Measurements from ENCODE around the gene FBXW11.
A peak's percentile ranks its signal among the peaks of the same experiment; 100 is the strongest.
"Not testable (repeated sequence)": the region's sequence is repeated elsewhere in the genome, so short reads cannot be mapped to it uniquely, and the experiment has no call there.

Gene FBXW11

DNA sequence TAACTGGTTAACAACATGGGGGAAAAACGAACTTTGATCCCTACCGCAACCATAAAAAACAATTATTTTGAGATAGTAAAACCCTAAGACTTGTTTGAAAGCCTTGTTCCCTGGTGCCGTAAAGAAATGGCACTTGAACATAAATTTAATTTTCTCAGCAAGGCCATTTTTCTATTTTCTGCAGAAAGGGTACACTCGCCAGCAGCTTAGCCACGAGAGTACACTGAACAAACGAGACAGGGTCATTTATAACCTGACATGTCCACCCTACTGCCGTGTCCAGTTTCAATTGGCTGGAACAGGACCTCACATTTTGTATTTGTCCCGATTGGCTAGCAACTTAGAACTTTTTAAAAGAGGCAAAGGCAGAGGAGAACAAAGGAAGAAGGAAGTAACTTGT is 26.8 kb downstream of the FBXW11 start:
- DNase-seq = no peak

DNA sequence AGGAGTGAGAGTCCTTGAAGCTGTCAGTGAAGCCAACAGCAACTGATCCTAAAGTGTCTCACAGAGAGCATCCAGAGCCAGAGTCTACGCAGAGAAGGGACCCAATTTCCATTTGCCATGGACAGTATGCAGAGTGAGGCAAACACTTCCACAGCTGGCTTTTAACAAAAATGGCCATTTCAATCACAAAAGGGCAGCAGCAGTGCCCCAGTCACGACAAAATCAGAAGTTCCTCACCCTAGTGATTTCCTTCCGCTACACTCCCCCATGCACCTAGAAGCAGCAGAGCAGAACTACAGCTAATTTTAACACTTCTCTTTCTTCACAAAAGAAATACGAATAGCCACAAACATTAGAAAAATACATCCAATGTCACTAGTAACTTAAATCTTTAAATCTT is 27.9 kb downstream of the FBXW11 start:
- no peak for DNase-seq

DNA sequence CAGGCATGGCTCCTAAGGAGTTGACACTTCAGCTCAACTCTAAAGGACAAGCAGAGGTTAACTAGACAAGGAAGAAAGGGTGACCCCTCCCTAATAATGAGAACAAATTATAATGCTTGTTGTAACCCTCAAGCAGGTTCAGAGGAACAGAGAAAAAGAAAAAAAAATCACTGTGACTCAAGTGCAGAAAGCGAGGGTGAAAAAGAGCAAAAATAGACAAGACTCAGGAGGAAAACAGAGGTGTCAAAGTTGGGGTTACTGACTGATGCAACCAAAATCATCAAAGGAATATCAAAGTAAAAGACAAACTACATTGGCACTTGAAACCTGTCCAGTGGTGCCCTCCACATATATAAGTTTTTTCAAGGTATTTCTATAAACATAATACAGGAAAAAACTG is 28.4 kb downstream of the FBXW11 start:
- no peak for DNase-seq

DNA sequence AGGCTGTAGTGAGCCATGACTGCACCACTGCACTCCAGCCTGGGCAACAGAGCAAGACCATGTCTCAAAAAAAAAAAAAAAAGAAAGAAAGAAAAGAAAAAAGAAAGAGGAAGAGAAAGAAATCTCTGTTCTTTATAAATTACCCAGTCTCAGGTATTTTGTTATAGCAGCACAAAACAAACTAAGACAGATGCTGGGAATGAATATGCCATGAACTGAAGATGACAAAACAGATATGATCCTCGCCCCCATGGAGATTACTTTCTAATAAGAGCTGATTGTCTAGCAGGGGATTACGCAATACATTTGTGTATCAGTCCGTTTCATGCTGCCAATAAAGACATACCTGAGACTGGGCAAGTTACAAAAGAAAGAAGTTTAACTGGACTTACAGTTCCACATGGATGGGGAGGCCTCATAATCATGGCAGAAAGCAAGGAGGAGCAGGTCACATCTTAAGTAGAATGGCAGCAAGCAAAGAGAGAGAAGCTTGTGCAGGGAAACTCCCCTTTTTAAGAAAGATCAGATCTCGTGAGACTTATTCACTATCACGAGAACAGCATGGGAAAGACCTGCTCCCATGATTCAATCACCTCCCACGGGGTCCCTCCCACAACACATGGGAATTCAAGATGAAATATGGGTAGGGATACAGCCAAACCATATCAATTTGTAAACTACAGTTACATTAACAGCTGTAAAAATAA is 29.0 kb downstream of the FBXW11 start:
- not testable (repeated sequence) for DNase-seq

DNA sequence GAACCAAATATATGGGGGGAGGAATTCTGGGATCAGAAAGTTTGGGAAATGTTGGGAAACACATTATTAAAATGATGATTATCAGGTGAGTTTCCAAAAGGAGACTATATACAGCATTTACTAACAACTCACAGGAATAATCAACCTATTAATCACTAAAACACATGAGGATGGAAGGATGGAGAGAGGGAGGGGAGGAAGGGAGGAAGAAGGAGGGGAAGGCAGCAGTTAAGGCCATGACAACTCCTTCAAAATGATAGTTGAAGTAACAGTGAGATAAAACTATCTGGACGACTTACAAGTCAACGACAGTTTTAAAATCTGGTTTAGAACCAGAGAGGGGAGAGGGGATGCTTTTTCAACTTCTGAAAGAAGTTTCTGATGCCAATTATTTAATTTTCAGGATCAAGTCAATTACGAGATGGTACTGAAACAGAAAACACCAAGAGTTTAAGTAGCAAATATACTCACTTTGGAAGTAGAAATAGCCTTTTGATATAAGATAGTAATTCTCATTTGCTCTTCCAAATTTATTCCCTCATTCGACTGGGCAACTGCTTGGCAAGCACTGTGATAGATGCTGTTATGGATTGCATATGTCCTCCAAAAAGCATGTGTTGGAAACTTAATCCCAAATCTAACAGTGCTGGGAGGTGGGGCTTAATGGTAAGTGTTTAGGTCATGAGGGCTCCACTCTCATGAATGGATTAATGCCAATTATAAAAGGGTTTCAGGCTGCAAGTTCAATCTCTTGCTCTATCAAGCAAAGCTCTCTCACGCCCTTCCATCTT is 30.4 kb downstream of the FBXW11 start:
- DNase-seq = no peak

DNA sequence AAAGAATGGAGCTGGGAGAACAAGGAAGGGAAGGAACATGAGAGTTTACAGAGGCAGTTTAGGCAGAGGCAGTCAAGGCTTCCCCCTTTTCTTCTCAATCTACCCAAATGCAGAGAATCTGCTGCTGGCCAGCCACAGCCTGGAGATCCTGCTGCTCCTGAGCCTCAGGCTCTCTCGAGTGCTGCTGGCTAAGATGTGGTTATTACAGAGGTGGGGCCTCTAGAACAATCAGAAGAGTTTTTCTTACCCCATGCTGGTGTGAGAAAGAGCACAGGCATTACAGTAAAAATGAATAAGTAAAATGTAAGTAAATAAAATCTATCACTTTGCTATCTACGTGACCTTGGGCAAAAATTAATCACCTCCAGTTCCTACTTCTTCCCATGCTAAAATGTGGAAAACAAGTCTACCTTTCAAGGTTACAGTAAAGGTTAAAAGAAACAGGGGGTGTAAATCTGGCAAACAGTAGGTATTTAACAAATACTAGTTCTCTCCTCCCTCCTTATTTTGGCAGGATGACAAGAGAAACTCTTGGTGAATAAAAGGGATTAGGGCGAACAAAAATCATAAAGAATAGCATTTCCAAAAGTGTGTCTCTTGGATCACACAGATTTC is 31.1 kb downstream of the FBXW11 start:
- no peak for DNase-seq

DNA sequence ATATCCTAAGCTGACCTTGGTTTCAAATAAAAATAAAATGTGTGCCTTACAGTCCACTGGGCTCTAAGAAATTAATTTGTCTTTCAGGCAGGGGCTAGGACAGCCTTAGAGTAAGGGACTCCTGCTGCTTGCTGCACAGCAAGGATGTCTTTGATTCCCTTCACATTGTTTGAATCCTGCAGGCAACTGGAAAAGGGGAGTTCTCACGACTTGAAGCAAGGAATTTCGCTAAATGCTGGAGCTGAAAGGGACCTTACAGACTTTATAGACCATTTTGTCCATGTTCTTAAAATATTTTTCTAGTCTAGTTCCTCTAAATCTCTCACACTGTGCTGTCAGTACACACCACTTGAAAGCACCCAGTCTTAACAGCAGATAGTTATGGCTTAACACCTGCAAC is 35.6 kb downstream of the FBXW11 start:
- DNase-seq = no peak

DNA sequence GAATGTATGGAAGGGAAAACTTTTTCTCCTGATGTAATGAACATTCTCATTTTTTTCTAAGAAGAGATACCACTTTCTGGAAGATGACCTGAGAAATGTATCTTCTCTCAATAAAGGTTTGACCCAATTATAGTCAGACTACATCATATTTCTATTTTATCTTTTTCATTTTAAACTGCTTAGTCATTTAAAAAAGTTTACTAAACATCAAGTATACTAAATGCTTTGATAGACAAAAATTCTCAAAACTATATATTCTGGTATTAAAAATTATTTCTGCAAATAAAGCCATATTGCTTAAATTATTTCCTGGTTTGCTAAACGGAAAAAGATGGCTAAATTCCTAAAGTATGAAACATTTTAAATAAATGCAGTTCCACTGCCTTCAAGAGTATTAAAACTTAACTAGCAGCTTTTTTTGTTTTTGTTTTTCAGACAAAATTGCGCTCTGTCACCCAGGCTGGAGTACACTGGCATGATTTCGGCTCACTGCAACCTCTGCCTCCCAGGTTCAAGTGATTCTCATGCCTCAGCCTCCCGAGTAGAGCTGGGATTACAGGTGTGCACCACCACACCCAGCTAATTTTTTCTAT is 37.1 kb downstream of the FBXW11 start:
- DNase-seq = no peak

DNA sequence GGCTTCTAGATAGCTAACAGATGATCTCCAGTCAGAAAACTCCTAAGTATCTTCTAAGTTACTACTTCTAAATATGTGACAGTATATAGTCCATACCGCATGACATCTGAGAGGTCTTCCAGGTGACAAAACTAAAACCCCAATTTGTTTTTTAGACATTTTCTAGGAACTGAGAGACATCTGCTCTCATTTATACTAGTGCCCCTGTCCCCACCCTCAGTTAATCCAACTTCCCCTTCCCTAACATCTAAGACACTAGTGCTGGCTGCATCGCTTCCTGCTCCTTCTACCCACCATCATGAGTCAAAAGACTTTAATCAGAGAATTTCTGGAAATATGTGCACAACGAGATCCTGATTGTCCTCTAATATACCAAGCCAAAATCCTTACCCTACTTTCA is 37.9 kb downstream of the FBXW11 start:
- no peak for DNase-seq

DNA sequence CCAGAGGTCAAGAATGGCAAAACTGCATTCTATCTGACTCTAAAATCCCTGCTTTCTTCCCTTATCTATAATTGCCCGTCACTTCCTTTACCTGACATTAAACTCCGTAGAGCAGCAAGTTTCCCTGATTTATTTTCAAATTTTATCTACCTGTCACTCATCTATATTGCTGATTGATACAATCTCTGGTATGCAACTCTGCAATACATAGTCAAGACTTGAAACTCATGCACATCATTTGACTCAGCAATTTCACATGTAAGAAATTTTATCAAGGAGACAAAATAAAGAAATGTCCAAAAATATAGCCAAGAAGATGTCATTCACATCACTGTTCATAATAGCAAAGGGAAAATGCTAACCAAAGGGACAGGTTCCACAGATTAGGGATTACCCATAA is 39.5 kb downstream of the FBXW11 start:
- no peak for DNase-seq

DNA sequence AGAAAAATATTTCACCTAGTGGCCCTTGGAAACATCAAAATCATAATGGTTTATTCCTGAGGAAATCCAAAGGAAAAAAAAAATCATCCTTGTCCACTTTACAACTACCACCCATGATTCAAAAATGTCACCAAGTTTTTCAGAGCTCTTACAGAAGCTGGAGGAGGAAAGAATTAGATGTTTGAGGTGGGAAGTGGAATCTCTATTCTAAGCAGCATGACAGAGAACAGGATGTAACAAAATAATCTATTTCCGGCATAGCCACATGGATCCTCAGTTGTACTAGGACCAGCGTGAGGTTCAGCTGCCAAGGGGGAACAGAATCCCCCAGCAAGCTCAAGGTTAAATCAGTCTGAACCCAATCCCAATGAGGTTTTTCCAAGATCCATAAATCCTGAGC is 40.2 kb downstream of the FBXW11 start:
- no peak for DNase-seq

DNA sequence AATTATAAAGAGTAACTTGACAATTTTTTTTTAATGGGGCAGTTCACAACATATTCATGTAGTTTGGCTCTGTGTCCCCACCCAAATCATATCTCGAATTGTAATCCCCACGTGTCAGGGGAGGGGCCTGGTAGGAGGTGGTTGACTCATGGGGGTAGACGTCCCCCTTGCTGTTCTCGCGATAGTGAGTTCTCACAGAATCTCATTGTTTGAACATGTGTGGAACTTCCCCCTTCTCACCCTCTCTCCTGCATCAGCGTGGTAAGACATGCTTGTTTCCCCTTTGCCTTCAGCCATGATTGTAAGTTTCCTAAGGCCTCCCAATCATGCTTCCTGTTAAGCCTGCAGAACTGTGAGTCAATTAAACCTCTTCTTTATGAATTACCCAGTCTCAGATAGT is 40.7 kb downstream of the FBXW11 start:
- DNase-seq = no peak

DNA sequence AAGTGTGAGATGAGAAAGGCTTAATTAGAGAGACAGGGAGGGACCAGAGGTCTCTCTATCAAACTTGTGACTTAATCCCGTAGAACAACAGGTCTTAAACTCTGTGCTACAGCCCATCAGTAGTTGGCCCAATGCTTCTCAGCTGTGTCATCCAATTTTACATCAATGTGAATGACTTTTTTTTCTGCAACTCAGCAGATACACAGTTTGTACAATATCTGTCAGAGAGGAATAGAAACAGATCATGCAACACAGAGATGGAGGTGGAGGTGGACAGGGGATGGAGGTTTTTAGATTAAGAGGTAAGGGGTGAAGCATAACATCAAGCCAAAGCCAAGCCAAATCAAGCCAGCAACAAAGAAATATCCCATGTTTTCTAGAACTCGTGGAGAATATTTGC is 43.0 kb downstream of the FBXW11 start:
- no peak for DNase-seq

DNA sequence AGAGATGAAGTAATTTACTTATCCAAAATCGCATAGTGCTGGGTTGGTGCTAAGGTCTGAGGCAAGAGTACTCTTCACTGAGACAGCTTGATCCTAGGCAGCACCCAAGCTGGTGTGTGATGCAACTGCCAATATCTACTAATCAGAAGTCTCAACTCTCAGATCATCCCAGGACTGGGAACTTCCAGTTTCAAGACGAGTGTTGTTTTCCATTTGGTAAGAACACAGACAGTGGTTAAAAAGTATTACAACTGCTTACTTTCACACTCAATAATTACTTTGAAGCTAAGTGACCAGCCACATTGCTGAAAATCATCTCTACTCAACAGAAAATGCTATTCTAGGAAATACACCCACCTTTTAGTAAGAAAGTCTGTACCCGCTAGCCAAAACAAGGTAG is 45.3 kb downstream of the FBXW11 start:
- DNase-seq = no peak

DNA sequence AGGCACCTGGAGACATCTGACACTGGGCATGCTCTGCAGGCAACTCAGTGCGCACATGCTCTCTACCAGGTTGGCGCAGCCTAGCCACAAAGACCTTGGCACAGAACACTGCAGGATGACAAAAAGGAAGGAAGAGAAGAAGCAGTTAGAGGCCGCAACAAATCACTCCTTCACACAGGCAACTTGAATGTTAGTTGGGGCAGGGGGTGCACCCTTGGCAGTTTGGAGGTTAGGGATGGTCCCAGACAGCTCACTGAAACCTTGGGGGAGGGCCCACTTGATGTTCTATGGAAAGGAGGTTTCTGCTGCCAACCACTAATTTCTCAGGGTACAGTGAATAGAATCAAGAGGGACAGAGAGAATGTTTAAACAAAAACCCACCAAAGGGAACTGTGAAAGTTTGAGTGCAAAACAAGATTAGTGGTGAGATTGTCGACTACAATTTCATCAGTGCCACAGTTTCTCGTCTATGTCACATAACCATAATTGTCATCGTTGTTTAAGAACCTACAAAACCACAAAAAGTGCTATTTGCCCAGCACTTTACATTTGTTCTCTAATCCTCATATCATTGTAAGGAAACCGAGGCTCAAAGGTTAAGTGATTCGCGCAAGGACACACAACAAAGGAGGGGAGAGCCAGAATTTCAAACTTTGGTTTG is 48.7 kb downstream of the FBXW11 start:
- peak in 2 of 6 experiments; percentile 44 for DNase-seq

DNA sequence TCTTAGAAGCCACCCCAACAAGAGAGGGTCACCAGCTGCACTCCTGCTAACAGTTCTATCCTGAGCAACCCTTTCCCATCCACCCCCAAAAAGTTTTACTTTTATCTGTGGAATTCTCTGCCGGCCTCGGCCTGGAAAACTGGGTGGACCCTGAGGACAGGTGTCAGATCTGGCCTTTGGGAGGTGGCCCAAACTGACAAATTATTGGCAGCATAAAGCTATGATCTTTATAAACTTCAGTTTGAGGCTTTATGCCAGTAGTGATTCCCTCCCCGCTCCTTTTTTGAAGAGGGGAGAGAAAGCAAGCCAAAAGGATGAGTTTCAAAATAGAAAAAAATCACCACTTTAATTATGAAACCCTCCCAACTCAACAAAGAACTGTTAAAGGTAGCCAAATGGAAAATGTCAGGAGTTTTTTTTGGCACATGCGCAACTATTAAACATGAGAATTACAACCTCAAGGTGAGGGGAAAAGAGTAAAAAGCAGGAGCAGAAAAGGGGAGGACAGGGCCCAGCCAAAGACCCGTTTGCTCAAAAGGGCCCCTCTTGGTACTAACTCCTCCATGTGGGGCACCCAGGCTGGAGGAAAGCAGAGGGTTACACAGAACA is 49.4 kb downstream of the FBXW11 start:
- DNase-seq = no peak

DNA sequence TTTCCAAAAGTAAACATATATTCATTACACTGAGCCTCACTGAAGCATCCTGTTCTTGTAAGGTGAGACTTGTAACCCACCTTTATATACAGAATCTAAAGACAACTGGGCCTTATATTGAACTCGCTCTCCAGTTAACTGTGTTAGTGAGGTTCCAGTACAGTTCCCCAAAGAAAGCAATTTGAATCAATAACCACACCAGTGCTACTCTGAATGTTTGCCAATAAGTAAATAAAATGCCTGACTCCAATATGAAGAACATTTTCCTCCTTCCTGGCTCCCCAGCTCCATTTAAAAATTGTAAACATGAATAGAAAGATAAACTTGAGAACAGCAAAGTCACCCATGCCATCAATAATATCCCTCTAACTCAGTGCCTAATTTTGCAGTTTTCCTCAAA is 50.1 kb downstream of the FBXW11 start:
- DNase-seq = no peak

DNA sequence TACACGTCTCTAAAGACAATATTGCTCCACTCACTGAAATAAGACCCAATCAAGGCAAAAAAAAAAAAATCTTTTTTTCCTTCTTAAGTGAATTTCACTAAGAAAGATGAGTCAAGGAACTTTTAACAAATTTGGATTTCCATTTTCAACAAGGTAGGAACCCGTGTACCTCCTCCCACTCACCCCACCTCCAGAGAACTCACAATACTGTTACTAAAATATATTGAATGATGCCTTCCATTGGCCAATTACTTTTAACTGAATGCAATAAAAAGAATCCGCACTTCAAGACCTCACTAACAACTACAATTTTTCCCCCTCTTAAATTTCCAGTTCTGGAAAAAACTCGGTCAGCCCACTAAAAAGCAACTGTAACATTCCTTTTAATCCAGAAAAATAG is 50.7 kb downstream of the FBXW11 start:
- DNase-seq = no peak

DNA sequence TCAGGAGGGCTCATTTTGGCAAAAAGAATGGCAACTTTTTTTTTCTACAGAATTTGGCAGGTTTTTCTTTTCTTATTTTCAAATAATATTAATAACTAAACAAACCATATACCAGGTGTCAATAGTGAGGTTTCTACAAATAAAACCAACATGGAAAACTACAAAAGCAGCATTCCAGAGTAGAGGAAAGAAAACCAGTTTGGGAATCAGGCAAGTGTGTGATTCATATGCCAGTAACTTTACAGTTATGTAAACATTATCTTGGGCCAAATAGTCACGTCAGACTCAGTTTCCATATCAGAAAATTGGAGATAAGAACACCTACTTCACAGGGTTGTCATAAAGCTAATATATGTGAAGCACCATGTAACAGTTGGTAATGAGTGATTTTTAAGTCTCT is 51.7 kb downstream of the FBXW11 start:
- no peak for DNase-seq

DNA sequence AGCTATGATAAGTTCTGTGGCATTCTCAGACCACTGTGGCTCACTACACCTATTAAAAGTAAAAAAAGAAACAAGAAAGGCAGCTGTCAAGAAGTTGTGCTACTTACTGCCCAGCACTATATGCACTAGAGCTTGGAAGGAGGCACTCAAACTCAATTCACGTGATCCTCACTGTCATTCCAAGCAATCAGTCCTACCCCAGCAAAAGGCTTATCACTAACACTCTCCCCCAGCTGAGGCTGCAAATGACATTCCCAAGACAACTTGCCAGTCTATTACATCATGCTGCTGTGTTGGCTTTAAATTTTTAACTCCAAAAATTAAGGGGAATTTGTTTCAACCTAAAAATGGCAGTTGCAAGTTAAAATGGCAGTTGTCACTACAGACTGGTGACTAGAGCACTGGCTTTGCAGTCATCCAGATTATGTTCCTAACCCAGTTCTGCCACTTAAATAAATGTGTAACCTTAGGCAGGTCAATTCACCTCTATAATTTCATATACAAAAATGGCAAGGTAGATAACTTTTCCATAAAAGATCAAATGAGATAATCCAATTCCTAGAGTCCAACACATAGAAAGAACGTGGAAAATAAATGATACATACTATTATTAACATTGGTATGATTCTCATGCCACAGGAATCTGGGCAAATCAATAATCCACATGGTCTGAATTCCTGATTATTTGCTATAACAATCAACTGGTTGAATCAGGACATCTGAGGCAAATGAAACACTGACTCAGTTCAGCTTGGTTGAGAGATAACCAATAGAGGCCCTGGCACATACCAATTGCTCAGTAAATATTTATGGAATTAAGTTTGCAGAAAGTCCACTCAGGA is 52.4 kb downstream of the FBXW11 start:
- no peak for DNase-seq

DNA sequence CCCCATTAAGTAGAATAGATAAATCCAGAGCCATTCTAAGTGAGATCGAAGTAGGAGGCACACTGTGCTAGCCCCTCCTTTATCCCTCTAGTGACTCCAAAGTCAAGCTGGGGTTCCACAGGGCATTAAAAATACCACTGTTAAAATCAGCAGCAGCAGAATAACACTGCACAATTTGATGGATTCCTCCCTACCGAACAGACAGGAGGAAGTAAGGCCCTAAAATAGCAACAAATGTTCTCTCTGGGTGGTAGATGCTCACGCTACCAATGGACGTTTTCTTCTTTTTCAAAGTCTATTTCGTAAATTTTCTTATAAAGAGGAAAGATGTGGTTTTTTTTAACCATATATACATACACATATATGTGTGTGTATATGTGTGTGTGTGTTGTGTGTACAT is 54.4 kb downstream of the FBXW11 start:
- DNase-seq = no peak

DNA sequence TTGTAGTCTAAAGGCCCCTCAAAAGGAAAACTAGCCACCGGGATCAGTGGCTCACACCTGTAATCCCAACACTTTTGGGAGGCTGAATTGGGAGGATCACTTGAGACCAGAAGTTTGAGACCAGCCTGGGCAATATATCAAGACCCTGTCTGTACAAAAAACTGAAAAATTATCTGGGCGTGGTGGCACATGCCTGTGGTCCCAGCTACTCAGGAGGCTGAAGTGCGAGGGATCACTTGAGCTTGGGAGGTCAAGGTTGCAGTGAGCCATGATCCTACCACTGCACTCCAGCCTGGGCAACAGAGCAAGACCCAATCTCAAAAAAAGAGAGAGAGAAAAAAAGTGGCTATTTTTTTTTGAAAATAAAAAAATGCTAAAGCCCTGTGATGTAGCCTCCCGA is 55.2 kb downstream of the FBXW11 start:
- DNase-seq = no peak
